ENCODE measurements around the gene TM4SF5. TPM values are rescaled to one million over a fixed set of nuclear protein-coding genes. Genes with fewer than 3 reads are reported as not detected.

TM4SF5 gene
- total and polyA plus RNA-seq, 2 of the 8 experiments (the other 6 are each of a cell fraction or from before 2014, with no cell fraction given) = not detected

DNA sequence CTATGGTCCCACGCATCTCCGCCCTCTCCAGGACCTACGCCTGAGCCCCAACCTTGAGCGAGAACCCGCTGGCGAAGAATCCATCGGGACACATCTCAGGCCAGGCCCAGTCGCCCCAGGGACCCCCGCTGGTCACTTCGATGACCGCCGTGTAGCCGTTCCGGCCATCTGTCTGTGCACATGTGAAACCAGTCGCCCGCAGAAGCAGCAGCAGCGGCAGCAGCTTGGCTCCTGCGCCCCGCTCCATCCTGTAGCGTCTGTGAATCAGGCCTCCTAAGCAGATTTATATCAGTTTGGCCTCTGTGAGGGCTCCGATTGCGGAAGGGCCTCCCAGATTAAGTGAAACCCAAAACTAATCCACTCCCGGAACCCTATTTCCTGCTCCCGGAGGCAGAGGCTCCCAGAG is 14.4 kb downstream of the TM4SF5 start, which contains the start of gene VMO1:
Gene VMO1 (minus strand): TSS at position 259 of the 406 bp plus-strand sequence. CDS start 12 bp downstream, at position 247.
- FAIRE-seq (no peak), DNase-seq (ENCODE audit: low read depth in 1 of 2, low spot score in 2 of 2) (no peak)
- Histone ChIP-seq H2AFZ (ENCODE audit: low read length) (no peak within 1 kb of the TSS), H2BK5ac (ENCODE audit: low read depth, low read length) (no peak within 1 kb of the TSS), H3K23me2 (ENCODE audit: low read depth, low read length) (peaks cover 17% of the 10 kb centered on the region), H3K9ac (replicated peaks in 1 of 4; ENCODE audit: extremely low read depth in 1 of 4, low read depth in 3 of 4, low read length in 3 of 4) (no peak within 1 kb of the TSS), H3K4me1 (replicated peaks in 1 of 4; ENCODE audit: control insufficient read depth in 3 of 4, insufficient read depth in 4 of 4, low read length in 3 of 4) (peaks cover 0 to 15% (median 8%) of the 10 kb centered on the region in 4 experiments; a peak in 5 of 7 replicates), H3K36me3 (ENCODE audit: control insufficient read depth in 2 of 4, insufficient read depth in 4 of 4, low read length in 3 of 4) (no peaks in the 10 kb centered on the region), H2AK5ac (ENCODE audit: low read depth, low read length) (no peak within 1 kb of the TSS; the same call in 1 of the 2 replicates), H3K4ac (replicated peaks; ENCODE audit: insufficient read length, low read depth, low read length) (no peak within 1 kb of the TSS), H3K56ac (replicated peaks; ENCODE audit: insufficient read length, low read depth, low read length) (no peak within 1 kb of the TSS), H3K27me3 (replicated peaks in 1 of 4; ENCODE audit: control insufficient read depth in 3 of 4, extremely low read depth in 1 of 4, insufficient read depth in 3 of 4, low read length in 3 of 4) (peaks cover 3 to 29% (median 18%) of the 10 kb centered on the region in 4 experiments; a peak in 6 of 7 replicates), H3K4me3 (ENCODE audit: extremely low read depth in 1 of 4, insufficient read depth in 2 of 4, low read depth in 3 of 4, low read length in 4 of 4) (no peak within 1 kb of the TSS), H3K18ac (ENCODE audit: extremely low read depth, low read length) (no peak within 1 kb of the TSS; the same call in 1 of the 2 replicates), H3K4me2 (ENCODE audit: insufficient read depth in 1 of 2, low read depth in 2 of 2, low read length in 2 of 2) (no peak within 1 kb of the TSS), H3K9me3 (ENCODE audit: insufficient read depth in 2 of 2, low read depth in 1 of 2, low read length in 1 of 2) (no peaks in the 10 kb centered on the region), H4K8ac (ENCODE audit: extremely low read depth, insufficient read depth, low read length) (peak within 1 kb of the TSS; percentile 11; the same call in 1 of the 2 replicates), H3K79me2 (ENCODE audit: control insufficient read depth in 1 of 2, insufficient read depth in 2 of 2, low read length in 2 of 2) (no peaks in the 10 kb centered on the region), H3K23ac (ENCODE audit: insufficient read length) (no peak within 1 kb of the TSS), H4K91ac (replicated peaks; ENCODE audit: insufficient read length, low read length) (no peak within 1 kb of the TSS), H2BK20ac (ENCODE audit: low read length) (no peak within 1 kb of the TSS), H2BK120ac (replicated peaks; ENCODE audit: low read depth, low read length) (no peak within 1 kb of the TSS), H3K14ac (ENCODE audit: insufficient read length) (no peak within 1 kb of the TSS), H2BK12ac (ENCODE audit: low read depth, low read length) (peak within 1 kb of the TSS; percentile 97), H4K5ac (ENCODE audit: insufficient read length, low read depth, low read length) (no peak within 1 kb of the TSS), H3K79me1 (ENCODE audit: low read depth, low read length) (no peaks in the 10 kb centered on the region), H3K27ac (ENCODE audit: low read depth, low read length) (no peak within 1 kb of the TSS), H2BK15ac (ENCODE audit: low read length) (peak within 1 kb of the TSS; percentile 72; the same call in 1 of the 2 replicates), H4K20me1 (replicated peaks in 1 of 2; ENCODE audit: control insufficient read depth in 1 of 2, insufficient read depth in 2 of 2, low read length in 2 of 2) (peaks cover 0 to 2% of the 10 kb centered on the region in 2 experiments)
- WGBS, 2 experiments (ENCODE audit: extremely low coverage in 1 of 2, insufficient coverage in 1 of 2, insufficient read length in 1 of 2, insufficient replicate concordance in 2 of 2, low coverage in 1 of 2, low lambda C conversion rate in 2 of 2, missing lambda C conversion rate in 1 of 2) = 91% methylated on average over 24 of the region's 24 CpGs; no CpG with 5 or more reads in 1 of the 2 experiments
- ChIA-PET POLR2A (ENCODE audit: partially characterized antibody) (interaction anchor here (1.3 to 1.6 kb wide), 2 partner anchors 14 to 123 kb away, joined by 3 to 5 read pairs; partner anchors contain the start of gene TM4SF5), CTCF (ENCODE audit: partially characterized antibody) (interaction anchor here (0.7 to 4.8 kb wide), 12 partner anchors 8 to 119 kb away, joined by 3 to 27 read pairs (median 4); no protein-coding TSS in a partner anchor)
- TF ChIP-seq MAFK (IDR thresholded peaks at IDR 0.05; ENCODE audit: low read depth, low read length) (no peak), CEBPB (IDR thresholded peaks at IDR 0.05; ENCODE audit: low read depth, low read length) (no peak), SAP30 (IDR thresholded peaks at IDR 0.05; ENCODE audit: insufficient read depth, insufficient replicate concordance, low read length) (no peak), KDM5A (IDR thresholded peaks at IDR 0.05; ENCODE audit: low read length) (no peak), RXRA (IDR thresholded peaks at IDR 0.05; ENCODE audit: insufficient read depth, low read depth, low read length) (no peak), SUZ12 (IDR thresholded peaks at IDR 0.05; ENCODE audit: low read length) (no peak), CHD2 (IDR thresholded peaks at IDR 0.05; ENCODE audit: low read length) (no peak), KDM4A (IDR thresholded peaks at IDR 0.05; ENCODE audit: low read depth, low read length, severe bottlenecking) (no peak)
- TF ChIP-seq, protein P1, sequence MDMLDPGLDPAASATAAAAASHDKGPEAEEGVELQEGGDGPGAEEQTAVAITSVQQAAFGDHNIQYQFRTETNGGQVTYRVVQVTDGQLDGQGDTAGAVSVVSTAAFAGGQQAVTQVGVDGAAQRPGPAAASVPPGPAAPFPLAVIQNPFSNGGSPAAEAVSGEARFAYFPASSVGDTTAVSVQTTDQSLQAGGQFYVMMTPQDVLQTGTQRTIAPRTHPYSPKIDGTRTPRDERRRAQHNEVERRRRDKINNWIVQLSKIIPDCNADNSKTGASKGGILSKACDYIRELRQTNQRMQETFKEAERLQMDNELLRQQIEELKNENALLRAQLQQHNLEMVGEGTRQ (IDR thresholded peaks at IDR 0.05; ENCODE audit: low read length) = no peak
- TF ChIP-seq, protein P2, sequence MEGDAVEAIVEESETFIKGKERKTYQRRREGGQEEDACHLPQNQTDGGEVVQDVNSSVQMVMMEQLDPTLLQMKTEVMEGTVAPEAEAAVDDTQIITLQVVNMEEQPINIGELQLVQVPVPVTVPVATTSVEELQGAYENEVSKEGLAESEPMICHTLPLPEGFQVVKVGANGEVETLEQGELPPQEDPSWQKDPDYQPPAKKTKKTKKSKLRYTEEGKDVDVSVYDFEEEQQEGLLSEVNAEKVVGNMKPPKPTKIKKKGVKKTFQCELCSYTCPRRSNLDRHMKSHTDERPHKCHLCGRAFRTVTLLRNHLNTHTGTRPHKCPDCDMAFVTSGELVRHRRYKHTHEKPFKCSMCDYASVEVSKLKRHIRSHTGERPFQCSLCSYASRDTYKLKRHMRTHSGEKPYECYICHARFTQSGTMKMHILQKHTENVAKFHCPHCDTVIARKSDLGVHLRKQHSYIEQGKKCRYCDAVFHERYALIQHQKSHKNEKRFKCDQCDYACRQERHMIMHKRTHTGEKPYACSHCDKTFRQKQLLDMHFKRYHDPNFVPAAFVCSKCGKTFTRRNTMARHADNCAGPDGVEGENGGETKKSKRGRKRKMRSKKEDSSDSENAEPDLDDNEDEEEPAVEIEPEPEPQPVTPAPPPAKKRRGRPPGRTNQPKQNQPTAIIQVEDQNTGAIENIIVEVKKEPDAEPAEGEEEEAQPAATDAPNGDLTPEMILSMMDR (IDR thresholded peaks at IDR 0.05; ENCODE audit: control extremely low read depth in 1 of 3, insufficient read depth in 1 of 3, low read depth in 1 of 3, low read length in 3 of 3) = no peak
